Measurements from ENCODE around the gene PDE4C.

PDE4C gene

DNA sequence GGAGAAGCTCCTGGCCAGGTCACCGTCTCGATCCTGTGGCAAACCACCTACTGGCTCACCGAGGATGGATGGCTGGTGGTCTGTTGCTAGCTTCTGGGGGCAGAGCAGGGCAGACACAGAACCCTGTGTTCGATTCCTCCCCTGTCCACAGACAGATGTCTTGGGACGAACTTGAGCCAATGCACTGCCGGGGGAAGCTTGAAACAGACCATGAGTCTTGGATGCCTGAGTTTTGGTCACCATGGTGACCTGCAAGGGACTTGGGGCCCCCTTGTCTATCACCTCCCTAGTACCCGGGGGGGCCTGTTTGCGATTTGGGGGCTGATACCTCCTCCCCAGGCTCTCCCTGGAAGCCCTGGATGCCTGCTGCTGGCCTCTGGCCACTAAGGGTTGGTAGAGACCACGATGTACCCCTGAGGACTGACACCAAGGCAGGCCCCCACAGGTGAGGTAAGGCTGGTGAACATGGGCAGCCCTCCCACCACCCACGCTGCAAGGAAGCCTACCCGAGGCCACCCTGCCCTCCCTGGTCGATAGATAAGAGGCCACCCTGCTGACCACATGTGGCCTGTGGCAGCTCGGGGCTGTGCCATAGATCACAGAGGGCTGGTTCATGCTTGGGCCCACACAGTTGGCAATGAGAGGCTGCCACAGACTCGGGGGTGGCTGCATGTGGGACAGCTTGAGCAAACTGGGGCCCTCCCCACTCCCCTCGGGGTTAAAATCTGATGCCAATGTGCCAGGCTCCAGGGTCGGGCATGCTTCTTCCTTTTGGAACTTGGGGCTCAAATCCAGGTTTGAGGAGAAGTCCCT lies 37.3 kb upstream of the PDE4C start:
- ATAC-seq, result no peak
- TF ChIP-seq POU6F1 (CRISPR knock-in tag; IDR thresholded peaks at IDR 0.05; ENCODE audit: borderline replicate concordance, low read depth) (no peak), ZFP30 (CRISPR knock-in tag; IDR thresholded peaks at IDR 0.05) (no peak), BACH2 (CRISPR knock-in tag; IDR thresholded peaks at IDR 0.05; ENCODE audit: borderline replicate concordance) (no peak)
- TF ChIP-seq, protein P1, sequence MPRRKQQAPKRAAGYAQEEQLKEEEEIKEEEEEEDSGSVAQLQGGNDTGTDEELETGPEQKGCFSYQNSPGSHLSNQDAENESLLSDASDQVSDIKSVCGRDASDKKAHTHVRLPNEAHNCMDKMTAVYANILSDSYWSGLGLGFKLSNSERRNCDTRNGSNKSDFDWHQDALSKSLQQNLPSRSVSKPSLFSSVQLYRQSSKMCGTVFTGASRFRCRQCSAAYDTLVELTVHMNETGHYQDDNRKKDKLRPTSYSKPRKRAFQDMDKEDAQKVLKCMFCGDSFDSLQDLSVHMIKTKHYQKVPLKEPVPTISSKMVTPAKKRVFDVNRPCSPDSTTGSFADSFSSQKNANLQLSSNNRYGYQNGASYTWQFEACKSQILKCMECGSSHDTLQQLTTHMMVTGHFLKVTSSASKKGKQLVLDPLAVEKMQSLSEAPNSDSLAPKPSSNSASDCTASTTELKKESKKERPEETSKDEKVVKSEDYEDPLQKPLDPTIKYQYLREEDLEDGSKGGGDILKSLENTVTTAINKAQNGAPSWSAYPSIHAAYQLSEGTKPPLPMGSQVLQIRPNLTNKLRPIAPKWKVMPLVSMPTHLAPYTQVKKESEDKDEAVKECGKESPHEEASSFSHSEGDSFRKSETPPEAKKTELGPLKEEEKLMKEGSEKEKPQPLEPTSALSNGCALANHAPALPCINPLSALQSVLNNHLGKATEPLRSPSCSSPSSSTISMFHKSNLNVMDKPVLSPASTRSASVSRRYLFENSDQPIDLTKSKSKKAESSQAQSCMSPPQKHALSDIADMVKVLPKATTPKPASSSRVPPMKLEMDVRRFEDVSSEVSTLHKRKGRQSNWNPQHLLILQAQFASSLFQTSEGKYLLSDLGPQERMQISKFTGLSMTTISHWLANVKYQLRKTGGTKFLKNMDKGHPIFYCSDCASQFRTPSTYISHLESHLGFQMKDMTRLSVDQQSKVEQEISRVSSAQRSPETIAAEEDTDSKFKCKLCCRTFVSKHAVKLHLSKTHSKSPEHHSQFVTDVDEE (CRISPR knock-in tag; IDR thresholded peaks at IDR 0.05), result no peak
- TF ChIP-seq, protein P2, sequence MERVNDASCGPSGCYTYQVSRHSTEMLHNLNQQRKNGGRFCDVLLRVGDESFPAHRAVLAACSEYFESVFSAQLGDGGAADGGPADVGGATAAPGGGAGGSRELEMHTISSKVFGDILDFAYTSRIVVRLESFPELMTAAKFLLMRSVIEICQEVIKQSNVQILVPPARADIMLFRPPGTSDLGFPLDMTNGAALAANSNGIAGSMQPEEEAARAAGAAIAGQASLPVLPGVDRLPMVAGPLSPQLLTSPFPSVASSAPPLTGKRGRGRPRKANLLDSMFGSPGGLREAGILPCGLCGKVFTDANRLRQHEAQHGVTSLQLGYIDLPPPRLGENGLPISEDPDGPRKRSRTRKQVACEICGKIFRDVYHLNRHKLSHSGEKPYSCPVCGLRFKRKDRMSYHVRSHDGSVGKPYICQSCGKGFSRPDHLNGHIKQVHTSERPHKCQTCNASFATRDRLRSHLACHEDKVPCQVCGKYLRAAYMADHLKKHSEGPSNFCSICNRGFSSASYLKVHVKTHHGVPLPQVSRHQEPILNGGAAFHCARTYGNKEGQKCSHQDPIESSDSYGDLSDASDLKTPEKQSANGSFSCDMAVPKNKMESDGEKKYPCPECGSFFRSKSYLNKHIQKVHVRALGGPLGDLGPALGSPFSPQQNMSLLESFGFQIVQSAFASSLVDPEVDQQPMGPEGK (CRISPR knock-in tag; IDR thresholded peaks at IDR 0.05; ENCODE audit: borderline replicate concordance), result no peak

GRCh38 chr19:18262917-18263316 lies 36.7 kb upstream of the PDE4C start:
- TF ChIP-seq, protein P2 (CRISPR knock-in tag; IDR thresholded peaks at IDR 0.05; ENCODE audit: borderline replicate concordance), result no peak
- TF ChIP-seq ZNF8 (CRISPR knock-in tag; IDR thresholded peaks at IDR 0.05), result no peak
- no peak for TF ChIP-seq PPARA (CRISPR knock-in tag; IDR thresholded peaks at IDR 0.05; ENCODE audit: borderline replicate concordance)
- no peak for TF ChIP-seq ZNF565 (CRISPR knock-in tag; conservative IDR thresholded peaks at IDR 0.05; ENCODE audit: low read depth)
- no peak for TF ChIP-seq TOX (CRISPR knock-in tag; IDR thresholded peaks at IDR 0.05; ENCODE audit: borderline replicate concordance)
- TF ChIP-seq ESRRG (CRISPR knock-in tag; IDR thresholded peaks at IDR 0.05), result no peak
- no peak for TF ChIP-seq CSDC2 (CRISPR knock-in tag; IDR thresholded peaks at IDR 0.05)
- TF ChIP-seq, protein P1 (CRISPR knock-in tag; IDR thresholded peaks at IDR 0.05), result no peak
- no peak for TF ChIP-seq ZFP30 (CRISPR knock-in tag; IDR thresholded peaks at IDR 0.05)
- no peak for TF ChIP-seq ARNTL (CRISPR knock-in tag; IDR thresholded peaks at IDR 0.05; ENCODE audit: borderline replicate concordance, low read depth)
- TF ChIP-seq, protein P3, sequence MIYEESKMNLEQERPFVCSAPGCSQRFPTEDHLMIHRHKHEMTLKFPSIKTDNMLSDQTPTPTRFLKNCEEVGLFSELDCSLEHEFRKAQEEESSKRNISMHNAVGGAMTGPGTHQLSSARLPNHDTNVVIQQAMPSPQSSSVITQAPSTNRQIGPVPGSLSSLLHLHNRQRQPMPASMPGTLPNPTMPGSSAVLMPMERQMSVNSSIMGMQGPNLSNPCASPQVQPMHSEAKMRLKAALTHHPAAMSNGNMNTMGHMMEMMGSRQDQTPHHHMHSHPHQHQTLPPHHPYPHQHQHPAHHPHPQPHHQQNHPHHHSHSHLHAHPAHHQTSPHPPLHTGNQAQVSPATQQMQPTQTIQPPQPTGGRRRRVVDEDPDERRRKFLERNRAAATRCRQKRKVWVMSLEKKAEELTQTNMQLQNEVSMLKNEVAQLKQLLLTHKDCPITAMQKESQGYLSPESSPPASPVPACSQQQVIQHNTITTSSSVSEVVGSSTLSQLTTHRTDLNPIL (CRISPR knock-in tag; IDR thresholded peaks at IDR 0.05; ENCODE audit: low read depth), result no peak
- no peak for TF ChIP-seq POU6F1 (CRISPR knock-in tag; IDR thresholded peaks at IDR 0.05; ENCODE audit: borderline replicate concordance, low read depth)
- no peak for TF ChIP-seq OSR1 (CRISPR knock-in tag; IDR thresholded peaks at IDR 0.05)
- TF ChIP-seq RARB (CRISPR knock-in tag; IDR thresholded peaks at IDR 0.05), result no peak
- no peak for TF ChIP-seq ISL1 (CRISPR knock-in tag; IDR thresholded peaks at IDR 0.05)
- TF ChIP-seq CSRNP3 (CRISPR knock-in tag; IDR thresholded peaks at IDR 0.05), result no peak
- no peak for TF ChIP-seq BACH2 (CRISPR knock-in tag; IDR thresholded peaks at IDR 0.05; ENCODE audit: borderline replicate concordance)
- TF ChIP-seq SNAI2 (CRISPR knock-in tag; IDR thresholded peaks at IDR 0.05), result no peak
- no peak for TF ChIP-seq ZC3H10 (CRISPR knock-in tag; IDR thresholded peaks at IDR 0.05)
- no peak for TF ChIP-seq ZNF70 (CRISPR knock-in tag; IDR thresholded peaks at IDR 0.05)
- ATAC-seq, result no peak

All from SK-N-SH treated with all-trans-retinoic acid at 6 μM for 48 hours (cell line).